T1000 (cell line): ENCODE data around the gene PLD1.
"Not testable (repeated sequence)": the region's sequence is repeated elsewhere in the genome, so short reads cannot be mapped to it uniquely, and the experiment has no call there.

Source experiments
- DNase-seq: peaks from one replicate; lab custom pipeline; 2025; ENCODE audit warnings: mixed read lengths; lab: John Stamatoyannopoulos, UW

PLD1 gene

GRCh38 chr3:171770689-171771620 is 39.3 kb downstream of the PLD1 start:
- DNase-seq, result no peak

GRCh38 chr3:171769461-171769860 is 40.8 kb downstream of the PLD1 start:
- no peak for DNase-seq

- DNase-seq, result no peak
Measured at GRCh38 chr3:171768986-171769385, 41.3 kb downstream of the PLD1 start.

- DNase-seq, result no peak
Measured at GRCh38 chr3:171768281-171768900, 41.9 kb downstream of the PLD1 start.

GRCh38 chr3:171765511-171765887 is 44.8 kb downstream of the PLD1 start:
- no peak for DNase-seq

- no peak for DNase-seq
Measured at GRCh38 chr3:171763392-171763791, 46.9 kb downstream of the PLD1 start.

- DNase-seq, result no peak
Measured at GRCh38 chr3:171760477-171760876, 49.8 kb downstream of the PLD1 start.

GRCh38 chr3:171758109-171758508 is 52.2 kb downstream of the PLD1 start:
- no peak for DNase-seq

GRCh38 chr3:171757361-171758034 is 52.8 kb downstream of the PLD1 start:
- no peak for DNase-seq

- DNase-seq, result no peak
Measured at GRCh38 chr3:171755656-171756055, 54.6 kb downstream of the PLD1 start.

GRCh38 chr3:171755015-171755589 is 55.2 kb downstream of the PLD1 start:
- DNase-seq, result no peak

- no peak for DNase-seq
Measured at GRCh38 chr3:171753665-171754408, 56.4 kb downstream of the PLD1 start.

- DNase-seq, result no peak
Measured at GRCh38 chr3:171753025-171753472, 57.2 kb downstream of the PLD1 start.

- no peak for DNase-seq
Measured at GRCh38 chr3:171752329-171752728, 58.0 kb downstream of the PLD1 start.

- DNase-seq, result no peak
Measured at GRCh38 chr3:171749124-171749523, 61.2 kb downstream of the PLD1 start.

- DNase-seq, result no peak
Measured at GRCh38 chr3:171748064-171748924, 62.0 kb downstream of the PLD1 start.

GRCh38 chr3:171747223-171747920 is 62.9 kb downstream of the PLD1 start:
- DNase-seq, result no peak

- not testable (repeated sequence) for DNase-seq
Measured at GRCh38 chr3:171746320-171747222, 63.7 kb downstream of the PLD1 start.
